ENCODE measurements around the gene ETNPPL. TPM values are rescaled to one million over a fixed set of nuclear protein-coding genes. Genes with fewer than 3 reads are reported as not detected.

ETNPPL gene
- total RNA-seq, 1 experiment from 2014 or later: 0.66 TPM

DNA sequence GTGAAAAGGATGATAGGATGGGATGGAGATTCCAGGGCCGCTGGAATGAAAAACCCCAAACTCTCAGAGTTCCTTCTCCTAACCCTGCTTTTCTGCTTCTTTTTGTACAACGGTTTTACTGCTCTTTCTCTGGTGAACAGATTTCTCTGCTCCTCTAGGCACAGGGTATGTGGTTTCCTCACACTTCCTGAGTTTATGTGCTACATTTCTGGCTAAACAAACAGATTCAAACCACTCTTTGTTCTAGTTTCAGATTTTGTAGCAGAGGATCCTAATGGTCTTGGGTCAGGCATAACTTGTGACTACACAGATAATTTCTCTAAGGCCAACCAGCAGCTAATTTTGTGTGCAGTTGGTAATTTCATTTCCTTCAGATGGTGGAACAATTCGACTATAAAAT is 59.9 kb downstream of the ETNPPL start (continued):
- TF ChIP-seq, protein P1, sequence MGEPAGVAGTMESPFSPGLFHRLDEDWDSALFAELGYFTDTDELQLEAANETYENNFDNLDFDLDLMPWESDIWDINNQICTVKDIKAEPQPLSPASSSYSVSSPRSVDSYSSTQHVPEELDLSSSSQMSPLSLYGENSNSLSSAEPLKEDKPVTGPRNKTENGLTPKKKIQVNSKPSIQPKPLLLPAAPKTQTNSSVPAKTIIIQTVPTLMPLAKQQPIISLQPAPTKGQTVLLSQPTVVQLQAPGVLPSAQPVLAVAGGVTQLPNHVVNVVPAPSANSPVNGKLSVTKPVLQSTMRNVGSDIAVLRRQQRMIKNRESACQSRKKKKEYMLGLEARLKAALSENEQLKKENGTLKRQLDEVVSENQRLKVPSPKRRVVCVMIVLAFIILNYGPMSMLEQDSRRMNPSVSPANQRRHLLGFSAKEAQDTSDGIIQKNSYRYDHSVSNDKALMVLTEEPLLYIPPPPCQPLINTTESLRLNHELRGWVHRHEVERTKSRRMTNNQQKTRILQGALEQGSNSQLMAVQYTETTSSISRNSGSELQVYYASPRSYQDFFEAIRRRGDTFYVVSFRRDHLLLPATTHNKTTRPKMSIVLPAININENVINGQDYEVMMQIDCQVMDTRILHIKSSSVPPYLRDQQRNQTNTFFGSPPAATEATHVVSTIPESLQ (CRISPR knock-in tag; IDR thresholded peaks at IDR 0.05): no peak
- no peak for TF ChIP-seq ELF4 (CRISPR knock-in tag; IDR thresholded peaks at IDR 0.05; ENCODE audit: low read depth)
- TF ChIP-seq, protein P2, sequence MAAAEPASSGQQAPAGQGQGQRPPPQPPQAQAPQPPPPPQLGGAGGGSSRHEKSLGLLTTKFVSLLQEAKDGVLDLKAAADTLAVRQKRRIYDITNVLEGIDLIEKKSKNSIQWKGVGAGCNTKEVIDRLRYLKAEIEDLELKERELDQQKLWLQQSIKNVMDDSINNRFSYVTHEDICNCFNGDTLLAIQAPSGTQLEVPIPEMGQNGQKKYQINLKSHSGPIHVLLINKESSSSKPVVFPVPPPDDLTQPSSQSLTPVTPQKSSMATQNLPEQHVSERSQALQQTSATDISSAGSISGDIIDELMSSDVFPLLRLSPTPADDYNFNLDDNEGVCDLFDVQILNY (CRISPR knock-in tag; IDR thresholded peaks at IDR 0.05): no peak
- no peak for TF ChIP-seq RELA (CRISPR knock-in tag; IDR thresholded peaks at IDR 0.05; ENCODE audit: borderline replicate concordance)
- TF ChIP-seq ETV6 (CRISPR knock-in tag; IDR thresholded peaks at IDR 0.05): no peak
- TF ChIP-seq SP1 (CRISPR knock-in tag; conservative IDR thresholded peaks at IDR 0.05): no peak
- no peak for TF ChIP-seq JUN (CRISPR knock-in tag; IDR thresholded peaks at IDR 0.05)
- TF ChIP-seq, protein P3, sequence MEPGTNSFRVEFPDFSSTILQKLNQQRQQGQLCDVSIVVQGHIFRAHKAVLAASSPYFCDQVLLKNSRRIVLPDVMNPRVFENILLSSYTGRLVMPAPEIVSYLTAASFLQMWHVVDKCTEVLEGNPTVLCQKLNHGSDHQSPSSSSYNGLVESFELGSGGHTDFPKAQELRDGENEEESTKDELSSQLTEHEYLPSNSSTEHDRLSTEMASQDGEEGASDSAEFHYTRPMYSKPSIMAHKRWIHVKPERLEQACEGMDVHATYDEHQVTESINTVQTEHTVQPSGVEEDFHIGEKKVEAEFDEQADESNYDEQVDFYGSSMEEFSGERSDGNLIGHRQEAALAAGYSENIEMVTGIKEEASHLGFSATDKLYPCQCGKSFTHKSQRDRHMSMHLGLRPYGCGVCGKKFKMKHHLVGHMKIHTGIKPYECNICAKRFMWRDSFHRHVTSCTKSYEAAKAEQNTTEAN (CRISPR knock-in tag; IDR thresholded peaks at IDR 0.05): no peak
- no peak for TF ChIP-seq CREM (CRISPR knock-in tag; IDR thresholded peaks at IDR 0.05)
- no peak for TF ChIP-seq NFYB (CRISPR knock-in tag; conservative IDR thresholded peaks at IDR 0.05; ENCODE audit: low read depth)
- TF ChIP-seq, protein P4, sequence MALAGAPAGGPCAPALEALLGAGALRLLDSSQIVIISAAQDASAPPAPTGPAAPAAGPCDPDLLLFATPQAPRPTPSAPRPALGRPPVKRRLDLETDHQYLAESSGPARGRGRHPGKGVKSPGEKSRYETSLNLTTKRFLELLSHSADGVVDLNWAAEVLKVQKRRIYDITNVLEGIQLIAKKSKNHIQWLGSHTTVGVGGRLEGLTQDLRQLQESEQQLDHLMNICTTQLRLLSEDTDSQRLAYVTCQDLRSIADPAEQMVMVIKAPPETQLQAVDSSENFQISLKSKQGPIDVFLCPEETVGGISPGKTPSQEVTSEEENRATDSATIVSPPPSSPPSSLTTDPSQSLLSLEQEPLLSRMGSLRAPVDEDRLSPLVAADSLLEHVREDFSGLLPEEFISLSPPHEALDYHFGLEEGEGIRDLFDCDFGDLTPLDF (CRISPR knock-in tag; IDR thresholded peaks at IDR 0.05): no peak
- no peak for TF ChIP-seq GRHL2 (CRISPR knock-in tag; IDR thresholded peaks at IDR 0.05; ENCODE audit: insufficient replicate concordance, severe bottlenecking)
- TF ChIP-seq ZNF396 (CRISPR knock-in tag; IDR thresholded peaks at IDR 0.05; ENCODE audit: borderline replicate concordance): no peak
- TF ChIP-seq FOXK1 (CRISPR knock-in tag; IDR thresholded peaks at IDR 0.05): no peak

DNA sequence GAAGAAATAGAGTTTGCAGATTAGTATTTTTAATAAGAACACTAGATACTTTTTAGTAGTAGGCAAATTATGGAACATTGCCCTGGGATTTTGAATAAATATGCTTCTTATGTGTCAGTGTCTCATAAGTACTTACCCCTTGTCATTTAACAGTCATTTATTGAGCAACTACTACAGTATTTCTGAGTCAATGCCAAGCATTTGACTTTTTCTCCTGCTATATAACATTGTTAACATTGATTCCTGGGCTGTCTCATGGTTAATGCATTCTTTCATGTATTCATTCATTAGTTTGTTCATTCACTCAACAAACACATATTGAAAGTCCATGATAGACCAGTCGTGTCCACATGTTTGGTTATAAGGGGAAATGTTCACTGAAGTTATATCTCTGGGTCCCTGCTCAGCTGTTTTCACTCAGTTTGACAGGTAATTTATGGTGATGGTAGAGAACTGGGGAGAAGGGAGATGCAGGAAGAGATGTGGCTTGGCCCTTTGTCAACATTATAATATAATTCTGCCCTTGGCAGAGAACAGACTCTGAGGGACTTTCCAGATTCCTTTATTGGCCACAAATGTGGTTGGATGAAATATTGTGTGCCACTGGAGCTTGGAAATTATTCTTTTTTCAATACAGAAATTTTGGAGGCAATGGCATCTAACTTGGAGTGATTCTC is 62.6 kb downstream of the ETNPPL start:
- Mint-ChIP-seq H3K4me3 (no peak overlapping the region), H3K4me1 (no peaks in the 10 kb centered on the region), H3K9me3 (no peaks in the 10 kb centered on the region), H3K27ac (no peak overlapping the region), H3K36me3 (no peaks in the 10 kb centered on the region), H3K27me3 (ENCODE audit: low read depth) (no peaks in the 10 kb centered on the region; the same call in 1 of the 2 replicates)
- no peak for DNase-seq (ENCODE audit: low spot score)
- ATAC-seq: no peak
- TF ChIP-seq, protein P5, sequence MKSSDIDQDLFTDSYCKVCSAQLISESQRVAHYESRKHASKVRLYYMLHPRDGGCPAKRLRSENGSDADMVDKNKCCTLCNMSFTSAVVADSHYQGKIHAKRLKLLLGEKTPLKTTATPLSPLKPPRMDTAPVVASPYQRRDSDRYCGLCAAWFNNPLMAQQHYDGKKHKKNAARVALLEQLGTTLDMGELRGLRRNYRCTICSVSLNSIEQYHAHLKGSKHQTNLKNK (CRISPR knock-in tag; IDR thresholded peaks at IDR 0.05): no peak
- TF ChIP-seq, protein P2 (CRISPR knock-in tag; IDR thresholded peaks at IDR 0.05): no peak
- TF ChIP-seq ZNF671 (CRISPR knock-in tag; IDR thresholded peaks at IDR 0.05) (no peak), TCF7 (CRISPR knock-in tag; IDR thresholded peaks at IDR 0.05; ENCODE audit: low read depth) (no peak), JAZF1 (CRISPR knock-in tag; IDR thresholded peaks at IDR 0.05) (no peak), NFATC4 (CRISPR knock-in tag; IDR thresholded peaks at IDR 0.05) (no peak), FOXK1 (CRISPR knock-in tag; IDR thresholded peaks at IDR 0.05) (no peak), HMGA2 (CRISPR knock-in tag; IDR thresholded peaks at IDR 0.05) (no peak), GRHL2 (CRISPR knock-in tag; IDR thresholded peaks at IDR 0.05; ENCODE audit: insufficient replicate concordance, severe bottlenecking) (no peak), IRF2 (CRISPR knock-in tag; IDR thresholded peaks at IDR 0.05; ENCODE audit: borderline replicate concordance, low read depth) (no peak)
- TF ChIP-seq, protein P6, sequence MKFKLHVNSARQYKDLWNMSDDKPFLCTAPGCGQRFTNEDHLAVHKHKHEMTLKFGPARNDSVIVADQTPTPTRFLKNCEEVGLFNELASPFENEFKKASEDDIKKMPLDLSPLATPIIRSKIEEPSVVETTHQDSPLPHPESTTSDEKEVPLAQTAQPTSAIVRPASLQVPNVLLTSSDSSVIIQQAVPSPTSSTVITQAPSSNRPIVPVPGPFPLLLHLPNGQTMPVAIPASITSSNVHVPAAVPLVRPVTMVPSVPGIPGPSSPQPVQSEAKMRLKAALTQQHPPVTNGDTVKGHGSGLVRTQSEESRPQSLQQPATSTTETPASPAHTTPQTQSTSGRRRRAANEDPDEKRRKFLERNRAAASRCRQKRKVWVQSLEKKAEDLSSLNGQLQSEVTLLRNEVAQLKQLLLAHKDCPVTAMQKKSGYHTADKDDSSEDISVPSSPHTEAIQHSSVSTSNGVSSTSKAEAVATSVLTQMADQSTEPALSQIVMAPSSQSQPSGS (CRISPR knock-in tag; IDR thresholded peaks at IDR 0.05; ENCODE audit: borderline replicate concordance, low read depth): no peak
- TF ChIP-seq, protein P7, sequence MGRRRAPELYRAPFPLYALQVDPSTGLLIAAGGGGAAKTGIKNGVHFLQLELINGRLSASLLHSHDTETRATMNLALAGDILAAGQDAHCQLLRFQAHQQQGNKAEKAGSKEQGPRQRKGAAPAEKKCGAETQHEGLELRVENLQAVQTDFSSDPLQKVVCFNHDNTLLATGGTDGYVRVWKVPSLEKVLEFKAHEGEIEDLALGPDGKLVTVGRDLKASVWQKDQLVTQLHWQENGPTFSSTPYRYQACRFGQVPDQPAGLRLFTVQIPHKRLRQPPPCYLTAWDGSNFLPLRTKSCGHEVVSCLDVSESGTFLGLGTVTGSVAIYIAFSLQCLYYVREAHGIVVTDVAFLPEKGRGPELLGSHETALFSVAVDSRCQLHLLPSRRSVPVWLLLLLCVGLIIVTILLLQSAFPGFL (CRISPR knock-in tag; IDR thresholded peaks at IDR 0.05; ENCODE audit: borderline replicate concordance): no peak
- TF ChIP-seq, protein P8, sequence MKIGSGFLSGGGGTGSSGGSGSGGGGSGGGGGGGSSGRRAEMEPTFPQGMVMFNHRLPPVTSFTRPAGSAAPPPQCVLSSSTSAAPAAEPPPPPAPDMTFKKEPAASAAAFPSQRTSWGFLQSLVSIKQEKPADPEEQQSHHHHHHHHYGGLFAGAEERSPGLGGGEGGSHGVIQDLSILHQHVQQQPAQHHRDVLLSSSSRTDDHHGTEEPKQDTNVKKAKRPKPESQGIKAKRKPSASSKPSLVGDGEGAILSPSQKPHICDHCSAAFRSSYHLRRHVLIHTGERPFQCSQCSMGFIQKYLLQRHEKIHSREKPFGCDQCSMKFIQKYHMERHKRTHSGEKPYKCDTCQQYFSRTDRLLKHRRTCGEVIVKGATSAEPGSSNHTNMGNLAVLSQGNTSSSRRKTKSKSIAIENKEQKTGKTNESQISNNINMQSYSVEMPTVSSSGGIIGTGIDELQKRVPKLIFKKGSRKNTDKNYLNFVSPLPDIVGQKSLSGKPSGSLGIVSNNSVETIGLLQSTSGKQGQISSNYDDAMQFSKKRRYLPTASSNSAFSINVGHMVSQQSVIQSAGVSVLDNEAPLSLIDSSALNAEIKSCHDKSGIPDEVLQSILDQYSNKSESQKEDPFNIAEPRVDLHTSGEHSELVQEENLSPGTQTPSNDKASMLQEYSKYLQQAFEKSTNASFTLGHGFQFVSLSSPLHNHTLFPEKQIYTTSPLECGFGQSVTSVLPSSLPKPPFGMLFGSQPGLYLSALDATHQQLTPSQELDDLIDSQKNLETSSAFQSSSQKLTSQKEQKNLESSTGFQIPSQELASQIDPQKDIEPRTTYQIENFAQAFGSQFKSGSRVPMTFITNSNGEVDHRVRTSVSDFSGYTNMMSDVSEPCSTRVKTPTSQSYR (CRISPR knock-in tag; IDR thresholded peaks at IDR 0.05): no peak
- CTCF ChIA-PET: no interaction called here
- POLR2A ChIA-PET: no interaction called here
